ENCODE results near the gene PARD3. TPM values are rescaled to one million over a fixed set of nuclear protein-coding genes. Genes with fewer than 3 reads are reported as not detected.

PARD3 gene
- total and polyA plus RNA-seq, 10 of the 15 experiments (the other 5 are each of a cell fraction or from before 2014, with no cell fraction given), result 2.6 to 43.1 (median 13.9) TPM

DNA sequence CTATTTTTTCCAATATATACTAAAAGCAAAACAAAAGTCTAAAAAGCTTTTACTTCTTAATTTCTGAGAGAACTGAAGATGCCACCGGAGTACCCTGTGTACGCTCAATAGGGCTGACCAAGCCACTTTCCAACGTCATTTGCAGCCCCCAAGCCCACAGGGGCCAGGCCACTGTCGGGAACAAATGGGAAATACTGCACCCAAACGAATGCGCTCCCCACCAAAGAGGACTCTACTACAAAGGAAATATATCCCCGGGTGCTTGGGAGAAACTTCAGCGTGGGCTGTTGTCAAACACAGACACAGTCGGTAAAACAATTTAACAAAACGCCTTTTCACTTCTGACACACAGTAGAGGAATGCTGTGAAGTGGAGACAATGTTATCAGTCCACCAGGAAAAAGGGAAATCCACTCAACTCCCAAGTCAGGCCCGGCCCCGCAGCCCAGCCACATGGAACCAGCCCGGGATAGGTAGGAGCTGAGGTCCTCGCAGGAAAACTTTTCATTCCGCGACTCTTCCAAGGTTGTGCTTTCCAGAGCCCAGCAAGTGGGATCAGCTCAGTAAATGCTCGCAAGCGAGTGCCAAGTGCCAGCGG is 1.4 kb downstream of the PARD3 start:
- ChIA-PET POLR2A (interaction anchor here (0.7 to 1.6 kb wide), 4 partner anchors 38 to 90 kb away, joined by 3 to 4 read pairs (median 4); no protein-coding TSS in a partner anchor), CTCF (interaction anchor here (0.5 to 2.9 kb wide), 7 partner anchors 34 to 158 kb away, joined by 3 to 17 read pairs (median 4); no protein-coding TSS in a partner anchor), SMC1A (ENCODE audit: uncharacterized antibody, unreplicated experiment) (interaction anchor here (1.0 to 9.1 kb wide), 6 partner anchors 15 to 89 kb away, joined by 3 to 107 read pairs (median 36); no protein-coding TSS in a partner anchor), RAD21 (ENCODE audit: unreplicated experiment) (interaction anchor here (0.6 to 12.7 kb wide), 7 partner anchors 32 to 89 kb away, joined by 3 to 142 read pairs (median 5); no protein-coding TSS in a partner anchor)
- Histone ChIP-seq H3K9ac (ENCODE audit: control insufficient read depth, insufficient read depth, low read length) (no peak overlapping the region), H4K20me1 (ENCODE audit: control insufficient read depth, insufficient read depth) (no peaks in the 10 kb centered on the region), H3K9me3 (replicated peaks; ENCODE audit: control insufficient read depth, insufficient read depth, low read length) (no peaks in the 10 kb centered on the region), H3K27ac (ENCODE audit: control insufficient read depth, insufficient read depth) (no peak overlapping the region), H3K79me2 (ENCODE audit: control insufficient read depth, insufficient read depth, low read length) (no peaks in the 10 kb centered on the region), H2AFZ (ENCODE audit: control insufficient read depth, low read depth, low read length) (no peak overlapping the region), H3K4me2 (ENCODE audit: control insufficient read depth, insufficient read depth) (peak overlapping the region; percentile 64; the same call in 1 of the 2 replicates), H3K4me1 (ENCODE audit: control insufficient read depth, insufficient read depth, low read length) (no peaks in the 10 kb centered on the region), H3K27me3 (replicated peaks in 1 of 2; ENCODE audit: control insufficient read depth in 2 of 2, insufficient read depth in 2 of 2, low read length in 1 of 2) (peaks cover 0 to 16% of the 10 kb centered on the region in 2 experiments; a peak in 3 of 4 replicates), H3K4me3 (no peak overlapping the region; the same call in 1 of the 2 replicates), H3K36me3 (ENCODE audit: control insufficient read depth in 2 of 2, insufficient read depth in 2 of 2, low read length in 1 of 2) (no peaks in the 10 kb centered on the region)
- BruUV-seq (replicated peaks), result no TSS peak
- ATAC-seq (no peak), FAIRE-seq (no peak), DNase-seq (ENCODE audit: low read depth, low spot score) (no peak)
- WGBS (ENCODE audit: insufficient coverage, insufficient replicate concordance, low lambda C conversion rate, missing lambda C conversion rate), result 34% methylated on average over 19 of the region's 19 CpGs
- in situ Hi-C loops (cut with MboI), result no loop called here
- intact Hi-C loops (cut with micrococcal nuclease; ENCODE audit: unreplicated experiment), result loop anchor here (5.0 to 10.0 kb wide), 2 partner anchors 91 to 149 kb away; no protein-coding TSS in a partner anchor
- TF ChIP-seq BRCA1 (IDR thresholded peaks at IDR 0.05; ENCODE audit: low read depth, low read length) (no peak), IKZF1 (conservative IDR thresholded peaks at IDR 0.05) (peak; percentile 45; the same call in 1 of the 2 replicates), IKZF2 (IDR thresholded peaks at IDR 0.05) (0 out of 4 replicates have a peak, but pooled peaks of 1 of the 2 experiments have one; percentile 21)

DNA sequence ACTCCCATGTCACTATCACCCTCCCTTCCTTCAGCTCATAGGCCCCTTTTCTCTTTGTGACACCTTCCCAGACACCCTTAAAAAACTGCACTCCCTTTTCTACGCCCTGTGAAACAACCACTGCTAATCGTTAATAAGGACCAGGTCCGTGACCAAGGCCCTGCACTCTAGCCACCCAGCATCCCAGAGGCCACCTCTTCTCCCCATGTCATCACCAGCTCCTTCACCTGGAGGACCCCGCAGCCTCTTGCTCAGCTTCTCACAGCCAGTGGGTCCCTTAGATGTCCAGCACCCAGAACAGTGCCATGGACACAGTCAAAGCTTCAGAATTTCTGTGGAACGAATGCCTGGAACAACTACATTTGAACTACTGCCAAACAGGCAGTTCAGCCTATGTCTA is 2.3 kb downstream of the PARD3 start:
- CTCF ChIA-PET, result interaction anchor here (0.6 to 2.9 kb wide), 9 partner anchors 17 to 182 kb away, joined by 3 to 17 read pairs (median 4); no protein-coding TSS in a partner anchor
- SMC1A ChIA-PET (ENCODE audit: uncharacterized antibody, unreplicated experiment), result interaction anchor here (0.6 to 9.1 kb wide), 9 partner anchors 14 to 181 kb away, joined by 3 to 107 read pairs (median 7); no protein-coding TSS in a partner anchor
- Histone ChIP-seq H3K9ac (ENCODE audit: control insufficient read depth, insufficient read depth, low read length) (no peak overlapping the region), H3K79me2 (ENCODE audit: control insufficient read depth, insufficient read depth, low read length) (no peaks in the 10 kb centered on the region), H3K4me3 (no peak overlapping the region), H3K4me2 (ENCODE audit: control insufficient read depth, insufficient read depth) (no peak overlapping the region), H3K9me3 (replicated peaks; ENCODE audit: control insufficient read depth, insufficient read depth, low read length) (no peaks in the 10 kb centered on the region), H3K27me3 (replicated peaks in 1 of 2; ENCODE audit: control insufficient read depth in 2 of 2, insufficient read depth in 2 of 2, low read length in 1 of 2) (peaks cover 0 to 16% of the 10 kb centered on the region in 2 experiments; a peak in 3 of 4 replicates), H3K27ac (ENCODE audit: control insufficient read depth, insufficient read depth) (no peak overlapping the region), H3K4me1 (ENCODE audit: control insufficient read depth, insufficient read depth, low read length) (no peaks in the 10 kb centered on the region), H2AFZ (ENCODE audit: control insufficient read depth, low read depth, low read length) (no peak overlapping the region), H4K20me1 (ENCODE audit: control insufficient read depth, insufficient read depth) (no peaks in the 10 kb centered on the region), H3K36me3 (ENCODE audit: control insufficient read depth in 2 of 2, insufficient read depth in 2 of 2, low read length in 1 of 2) (no peaks in the 10 kb centered on the region)
- in situ Hi-C loops (cut with MboI), result no loop called here
- FAIRE-seq (no peak), ATAC-seq (no peak), DNase-seq (ENCODE audit: low read depth, low spot score) (no peak)
- RAD21 ChIA-PET (ENCODE audit: unreplicated experiment), result interaction anchor here (0.5 to 12.7 kb wide), 8 partner anchors 8 to 88 kb away, joined by 3 to 142 read pairs (median 6); no protein-coding TSS in a partner anchor
- BruUV-seq (replicated peaks), result no TSS peak
- TF ChIP-seq LARP7 (IDR thresholded peaks at IDR 0.05), result no peak
- TF ChIP-seq HDGF (IDR thresholded peaks at IDR 0.05), result peak; percentile 20; the same call in 1 of the 2 replicates
- TF ChIP-seq TCF3 (IDR thresholded peaks at IDR 0.05; ENCODE audit: borderline replicate concordance, insufficient read depth, low read depth, low read length), result no peak
- TF ChIP-seq, protein P1, sequence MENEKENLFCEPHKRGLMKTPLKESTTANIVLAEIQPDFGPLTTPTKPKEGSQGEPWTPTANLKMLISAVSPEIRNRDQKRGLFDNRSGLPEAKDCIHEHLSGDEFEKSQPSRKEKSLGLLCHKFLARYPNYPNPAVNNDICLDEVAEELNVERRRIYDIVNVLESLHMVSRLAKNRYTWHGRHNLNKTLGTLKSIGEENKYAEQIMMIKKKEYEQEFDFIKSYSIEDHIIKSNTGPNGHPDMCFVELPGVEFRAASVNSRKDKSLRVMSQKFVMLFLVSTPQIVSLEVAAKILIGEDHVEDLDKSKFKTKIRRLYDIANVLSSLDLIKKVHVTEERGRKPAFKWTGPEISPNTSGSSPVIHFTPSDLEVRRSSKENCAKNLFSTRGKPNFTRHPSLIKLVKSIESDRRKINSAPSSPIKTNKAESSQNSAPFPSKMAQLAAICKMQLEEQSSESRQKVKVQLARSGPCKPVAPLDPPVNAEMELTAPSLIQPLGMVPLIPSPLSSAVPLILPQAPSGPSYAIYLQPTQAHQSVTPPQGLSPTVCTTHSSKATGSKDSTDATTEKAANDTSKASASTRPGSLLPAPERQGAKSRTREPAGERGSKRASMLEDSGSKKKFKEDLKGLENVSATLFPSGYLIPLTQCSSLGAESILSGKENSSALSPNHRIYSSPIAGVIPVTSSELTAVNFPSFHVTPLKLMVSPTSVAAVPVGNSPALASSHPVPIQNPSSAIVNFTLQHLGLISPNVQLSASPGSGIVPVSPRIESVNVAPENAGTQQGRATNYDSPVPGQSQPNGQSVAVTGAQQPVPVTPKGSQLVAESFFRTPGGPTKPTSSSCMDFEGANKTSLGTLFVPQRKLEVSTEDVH (IDR thresholded peaks at IDR 0.05; ENCODE audit: low read depth, partially characterized antibody), result no peak
- TF ChIP-seq ZNF274 (IDR thresholded peaks at IDR 0.05; ENCODE audit: insufficient read depth, insufficient read length), result no peak
- 55% methylated on average over 5 of the region's 5 CpGs for WGBS (ENCODE audit: insufficient coverage, insufficient replicate concordance, low lambda C conversion rate, missing lambda C conversion rate)
- POLR2A ChIA-PET, result interaction anchor here (0.9 to 1.6 kb wide), 4 partner anchors 37 to 88 kb away, joined by 3 to 4 read pairs (median 4); no protein-coding TSS in a partner anchor
- intact Hi-C loops (cut with micrococcal nuclease; ENCODE audit: unreplicated experiment), result loop anchor here (5.0 to 10.0 kb wide), 2 partner anchors 90 to 148 kb away; no protein-coding TSS in a partner anchor

Data from GM12878 (cell line).